GM21786 (cell line): Measurements from ENCODE around the gene CPED1.
"Not testable (repeated sequence)": the region's sequence is repeated elsewhere in the genome, so short reads cannot be mapped to it uniquely, and the experiment has no call there.

ENCODE experiments used
- ATAC-seq: cut with Tn5 transposase; IDR thresholded peaks from one replicate; pipeline ENCODE4 v1.9.1; 2021; ENCODE audit not compliant: unreplicated experiment

Gene CPED1

GRCh38 chr7:121062671-121063279 lies 74.3 kb downstream of the CPED1 start:
- ATAC-seq: no peak

DNA sequence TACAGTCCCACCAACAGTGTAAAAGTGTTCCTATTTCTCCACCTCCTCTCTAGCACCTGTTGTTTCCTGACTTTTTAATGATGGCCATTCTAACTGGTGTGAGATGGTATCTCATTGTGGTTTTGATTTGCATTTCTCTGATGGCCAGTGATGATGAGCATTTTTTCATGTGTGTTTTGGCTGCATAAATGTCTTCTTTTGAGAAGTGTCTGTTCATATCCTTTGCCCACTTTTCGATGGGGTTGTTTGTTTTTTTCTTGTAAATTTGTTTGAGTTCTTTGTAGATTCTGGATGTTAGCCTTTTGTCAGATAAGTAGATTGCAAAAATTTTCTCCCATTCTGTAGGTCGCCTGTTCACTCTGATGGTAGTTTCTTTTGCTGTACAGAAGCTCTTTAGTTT lies 79.2 kb downstream of the CPED1 start:
- not testable (repeated sequence) for ATAC-seq

GRCh38 chr7:121069346-121070100 lies 81.0 kb downstream of the CPED1 start:
- no peak for ATAC-seq

DNA sequence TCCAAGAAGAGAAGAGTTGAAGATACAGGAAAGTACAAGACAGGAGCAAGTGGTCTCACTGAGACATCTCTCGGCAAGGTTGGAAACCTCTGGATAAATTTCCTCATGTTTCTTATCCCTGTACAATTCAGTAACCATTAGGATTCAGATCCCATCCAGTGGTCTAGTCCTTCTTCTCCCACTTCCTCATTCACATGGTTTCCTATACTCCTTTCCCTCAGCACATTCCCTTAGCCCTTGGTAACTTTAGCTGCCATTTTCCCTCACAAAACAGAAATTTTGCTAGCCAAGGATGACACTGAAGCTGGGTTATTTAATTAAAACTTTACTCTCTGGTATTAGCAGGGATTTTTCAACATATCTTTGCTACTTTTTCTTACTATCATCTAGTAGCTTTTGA lies 82.6 kb downstream of the CPED1 start:
- ATAC-seq: no peak

- no peak for ATAC-seq
Measured at GRCh38 chr7:121071662-121072061, 83.2 kb downstream of the CPED1 start.

- no peak for ATAC-seq
Measured at GRCh38 chr7:121072826-121073225, 84.3 kb downstream of the CPED1 start.

- no peak for ATAC-seq
Measured at GRCh38 chr7:121073463-121074099, 85.1 kb downstream of the CPED1 start.

DNA sequence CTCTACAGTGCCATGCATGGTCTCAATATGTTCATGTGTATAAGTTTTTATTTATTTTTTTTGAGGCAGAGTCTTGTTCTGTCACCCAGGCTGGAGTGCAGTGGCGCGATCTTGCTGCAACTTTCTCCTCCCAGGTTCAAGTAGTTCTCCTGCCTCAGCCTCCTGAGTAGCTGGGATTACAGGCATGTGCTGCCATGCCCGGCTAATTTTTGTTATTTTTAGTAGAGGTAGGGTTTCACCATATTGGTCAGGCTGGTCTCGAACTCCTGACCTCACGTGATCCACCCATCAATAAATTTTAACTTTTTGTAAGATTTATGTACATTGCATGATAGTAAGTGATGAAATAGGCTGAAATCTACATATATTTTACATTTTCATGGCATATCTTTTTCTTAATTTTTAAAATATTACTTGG lies 86.9 kb downstream of the CPED1 start:
- not testable (repeated sequence) for ATAC-seq

GRCh38 chr7:121075952-121076349 lies 87.4 kb downstream of the CPED1 start:
- ATAC-seq: no peak

DNA sequence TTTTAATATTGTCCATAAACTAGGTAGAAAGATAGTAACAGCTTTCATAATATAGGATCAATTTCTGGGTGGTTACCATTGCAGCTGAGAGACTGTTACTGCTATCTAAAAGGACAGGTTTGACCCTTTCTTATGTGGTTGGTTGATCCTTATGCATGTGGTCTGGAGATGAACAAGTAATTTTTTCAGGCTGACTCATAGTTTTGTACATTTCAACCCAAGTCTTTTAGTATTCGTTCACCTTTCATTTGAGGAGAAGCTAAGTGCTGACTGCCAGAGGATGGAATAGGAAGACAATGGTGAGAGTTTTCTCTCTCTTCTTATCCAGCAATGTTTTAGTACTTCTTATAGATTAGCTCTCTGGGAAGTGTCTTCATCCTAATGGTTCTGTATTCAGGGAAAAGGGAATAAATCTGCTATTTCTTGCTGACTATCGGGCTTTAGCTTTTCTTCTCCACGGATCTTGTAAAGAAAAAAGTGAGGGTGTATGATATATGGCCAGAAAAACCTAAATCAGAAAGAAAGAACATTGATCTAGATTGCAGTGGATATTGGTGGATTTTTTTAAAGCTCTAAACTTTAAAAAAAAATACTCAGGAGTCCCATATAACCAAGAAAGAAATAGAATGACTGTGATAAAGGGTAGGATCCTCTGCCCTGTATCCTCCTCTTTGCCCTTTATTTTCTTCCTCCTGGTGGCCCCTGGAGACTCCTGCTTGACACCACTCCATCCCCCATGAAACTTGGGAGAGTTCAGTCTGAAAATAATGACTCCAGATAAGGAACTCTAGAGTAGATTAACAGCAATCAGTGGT lies 88.0 kb downstream of the CPED1 start:
- no peak for ATAC-seq

DNA sequence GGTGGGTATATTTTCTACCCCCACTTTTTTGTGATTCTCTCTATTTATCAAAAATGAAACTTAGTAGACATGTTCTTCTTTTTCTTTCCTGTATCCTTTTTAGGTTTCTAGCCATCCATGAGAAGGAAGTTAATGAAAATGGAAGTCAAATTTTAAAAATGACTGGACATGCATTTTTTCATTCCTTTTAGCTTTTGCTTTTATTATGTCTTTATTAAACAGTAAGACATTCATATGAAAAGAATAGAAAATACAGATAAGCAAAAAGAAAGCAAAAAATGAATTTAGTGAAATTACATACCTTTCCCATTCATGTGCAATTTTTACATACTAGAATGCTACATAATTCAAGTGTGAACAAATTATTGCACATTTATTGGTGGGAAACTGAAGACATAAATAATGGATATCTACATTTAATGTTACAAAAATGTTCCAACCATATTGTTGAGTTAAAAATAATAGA lies 88.7 kb downstream of the CPED1 start:
- ATAC-seq: no peak

DNA sequence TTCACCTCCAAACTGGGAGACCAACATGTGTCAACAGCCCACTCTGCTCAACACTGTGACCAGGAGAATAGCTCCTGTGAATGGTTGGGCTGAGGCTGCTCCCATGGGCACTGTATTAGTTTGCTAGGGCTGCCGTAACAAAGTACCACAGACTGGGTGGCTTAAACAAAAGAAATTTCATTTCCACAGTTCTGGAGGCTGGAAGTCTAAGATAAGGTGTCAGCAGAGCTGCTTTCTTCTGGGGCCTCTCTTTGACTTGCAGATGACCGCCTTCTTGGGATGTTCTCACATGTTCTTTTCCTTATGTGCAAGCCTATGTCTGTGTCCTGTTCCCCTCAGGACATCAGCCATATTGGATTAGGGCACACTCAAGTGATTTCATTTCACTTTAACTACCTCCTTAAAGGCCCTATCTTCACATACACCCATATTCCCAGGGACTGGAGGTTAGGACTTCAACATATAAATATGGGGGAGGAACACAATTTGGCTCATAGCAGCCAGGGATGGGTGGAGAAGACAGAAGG lies 90.3 kb downstream of the CPED1 start:
- no peak for ATAC-seq

GRCh38 chr7:121079425-121080169 lies 91.1 kb downstream of the CPED1 start:
- ATAC-seq: no peak

DNA sequence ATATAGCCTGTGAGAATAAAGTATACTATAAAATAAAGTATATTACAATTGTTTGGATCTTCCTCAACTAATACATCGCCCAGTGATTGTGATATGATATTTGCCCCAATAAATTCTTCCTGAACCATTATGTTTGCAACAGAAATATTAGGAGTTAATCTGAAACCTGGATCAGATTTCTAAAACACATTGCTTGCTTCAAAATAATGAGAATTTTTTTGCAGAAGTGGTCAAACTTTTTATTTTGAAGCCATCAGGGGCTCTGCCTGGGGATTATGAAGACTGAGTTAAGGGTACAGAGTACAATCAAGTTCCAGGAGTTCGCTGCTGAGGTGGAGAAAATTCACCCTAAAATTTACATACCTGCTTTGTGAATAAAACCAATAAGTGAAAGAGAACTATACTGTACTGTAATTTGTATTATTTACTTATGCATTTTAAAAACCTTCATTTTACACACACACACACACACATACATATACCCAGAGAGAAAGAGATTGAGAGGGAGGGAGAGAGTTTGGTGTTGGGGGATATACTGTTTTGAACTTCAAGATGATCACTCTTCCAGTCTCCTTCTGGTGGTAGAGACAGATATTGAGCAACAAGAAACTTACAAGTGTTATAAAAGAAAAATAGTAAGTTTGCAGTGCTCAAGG lies 91.9 kb downstream of the CPED1 start:
- ATAC-seq: no peak

DNA sequence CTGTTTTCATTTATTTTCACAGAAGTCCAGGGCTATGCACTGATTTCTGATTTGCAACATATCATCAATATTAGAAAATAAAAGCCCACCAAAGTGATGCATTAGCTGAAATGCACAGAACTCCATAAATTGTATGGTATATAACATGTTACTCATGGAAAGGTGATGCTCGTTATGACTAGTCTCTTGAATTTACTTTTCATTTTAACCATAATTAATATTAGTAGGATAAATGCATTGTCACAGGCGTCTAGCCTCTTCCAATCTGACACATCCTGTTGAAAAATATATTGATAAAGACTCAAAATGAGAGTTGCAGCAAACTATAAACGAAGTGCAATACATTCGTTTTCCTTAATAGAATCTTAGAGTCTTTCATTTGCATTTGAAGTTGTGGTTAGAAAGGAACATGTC lies 92.4 kb downstream of the CPED1 start:
- no peak for ATAC-seq

- peak; percentile 77 for ATAC-seq
Measured at GRCh38 chr7:121081327-121081936, 92.9 kb downstream of the CPED1 start.

DNA sequence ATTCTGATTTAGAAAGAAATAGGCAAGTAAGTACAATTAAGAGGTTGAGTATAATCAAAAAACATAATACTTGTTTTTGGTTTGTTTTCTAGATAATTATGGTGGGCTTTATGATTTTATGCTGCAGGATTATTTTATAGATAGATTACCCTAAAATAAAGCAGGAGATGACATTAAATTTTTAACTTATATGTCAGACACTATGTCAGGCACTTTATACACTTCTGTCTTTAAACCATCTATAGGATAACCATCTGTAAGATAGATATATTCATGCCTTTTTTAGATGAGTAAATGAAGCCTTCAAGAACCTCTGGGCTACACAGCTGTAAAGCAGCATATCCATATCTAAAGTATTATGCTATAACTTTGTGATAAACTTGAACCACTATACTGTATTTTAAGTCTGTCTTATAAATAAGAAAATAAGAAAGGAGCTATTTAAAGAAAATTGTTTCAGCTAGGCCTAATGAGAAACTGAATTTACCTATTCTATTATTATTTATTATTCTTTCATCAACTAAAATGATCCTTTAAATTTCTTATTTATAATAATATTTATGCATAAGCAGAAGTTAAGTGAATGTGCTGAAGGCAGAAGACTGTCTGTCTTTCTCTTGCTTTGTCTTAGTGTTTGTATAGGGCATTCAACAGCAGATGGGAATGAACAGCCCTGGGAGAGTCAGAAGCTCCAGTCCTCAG lies 94.0 kb downstream of the CPED1 start:
- ATAC-seq: no peak

DNA sequence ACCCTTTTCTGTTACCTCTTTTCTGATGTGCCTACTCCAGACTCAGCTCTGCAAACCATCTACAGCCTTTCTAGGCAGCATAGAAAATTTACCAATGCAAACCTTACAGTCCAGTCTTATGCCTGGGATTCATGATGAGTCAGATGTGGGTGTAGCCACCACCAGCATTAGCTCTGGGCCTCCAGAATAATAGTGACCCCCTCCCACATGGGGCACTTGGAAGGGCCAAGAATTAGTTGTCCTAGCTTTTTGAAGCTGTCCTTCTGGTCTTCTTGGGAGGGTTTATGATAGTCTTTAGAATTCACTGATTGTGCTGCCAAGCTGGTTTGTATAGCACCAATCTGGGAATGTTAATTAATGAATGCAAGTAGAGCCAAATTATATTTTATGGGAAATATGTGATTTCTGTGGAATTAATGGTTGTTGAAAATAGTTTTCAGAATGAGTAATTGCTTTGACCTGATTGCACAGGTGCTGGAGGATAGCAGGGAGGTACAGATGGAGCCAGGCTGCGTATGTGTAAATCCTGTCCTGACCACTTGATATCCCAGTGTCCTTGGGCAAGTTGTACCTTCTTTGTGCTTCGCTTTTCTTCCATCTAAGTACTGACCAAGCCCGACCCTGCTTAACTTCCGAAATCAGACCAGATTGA lies 94.8 kb downstream of the CPED1 start:
- no peak for ATAC-seq
